A673 (cell line): ENCODE measurements around the gene FDX2.

Experiments
- EZH2 ChIP-seq: fragments of 200-600 bp; sonication (generic); IDR thresholded peaks from 2 replicates; pipeline ENCODE4 v1.6.1; 2017; ENCODE audit warnings: borderline replicate concordance, low read depth, mild to moderate bottlenecking, mixed read lengths, antibody characterized with exemption, low read length; ENCODE audit not compliant: poor library complexity, severe bottlenecking
- TF ChIP-seq, protein P1 (sequence below): fragments of 300-800, 200-600 bp; sonication (generic); conservative IDR thresholded peaks from 2 replicates; pipeline ENCODE4 v1.5.1; 2017; ENCODE audit warnings: low read depth, mild to moderate bottlenecking, antibody characterized with exemption, low read length, moderate library complexity, mixed read lengths

DNA sequence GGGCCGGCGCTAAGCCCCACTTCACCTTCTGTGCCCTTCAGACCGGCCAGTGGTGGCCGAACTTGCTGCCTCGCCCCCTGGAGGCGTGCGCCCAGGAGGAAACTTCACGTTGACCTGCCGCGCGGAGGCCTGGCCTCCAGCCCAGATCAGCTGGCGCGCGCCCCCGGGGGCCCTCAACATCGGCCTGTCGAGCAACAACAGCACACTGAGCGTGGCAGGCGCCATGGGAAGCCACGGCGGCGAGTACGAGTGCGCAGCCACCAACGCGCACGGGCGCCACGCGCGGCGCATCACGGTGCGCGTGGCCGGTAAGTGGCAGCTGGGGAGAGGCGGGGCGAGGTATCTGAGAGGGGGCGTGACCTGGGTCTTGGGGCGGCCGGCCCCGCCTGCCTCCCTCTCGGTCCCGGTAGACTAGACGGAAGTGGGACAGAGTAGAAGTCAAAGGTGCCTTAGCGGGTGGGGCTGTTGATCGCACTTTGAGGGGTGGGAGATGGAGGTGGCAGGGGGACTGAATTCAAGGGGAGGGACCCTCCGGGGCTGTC is 20.4 kb downstream of the FDX2 start:
- TF ChIP-seq, protein P1, sequence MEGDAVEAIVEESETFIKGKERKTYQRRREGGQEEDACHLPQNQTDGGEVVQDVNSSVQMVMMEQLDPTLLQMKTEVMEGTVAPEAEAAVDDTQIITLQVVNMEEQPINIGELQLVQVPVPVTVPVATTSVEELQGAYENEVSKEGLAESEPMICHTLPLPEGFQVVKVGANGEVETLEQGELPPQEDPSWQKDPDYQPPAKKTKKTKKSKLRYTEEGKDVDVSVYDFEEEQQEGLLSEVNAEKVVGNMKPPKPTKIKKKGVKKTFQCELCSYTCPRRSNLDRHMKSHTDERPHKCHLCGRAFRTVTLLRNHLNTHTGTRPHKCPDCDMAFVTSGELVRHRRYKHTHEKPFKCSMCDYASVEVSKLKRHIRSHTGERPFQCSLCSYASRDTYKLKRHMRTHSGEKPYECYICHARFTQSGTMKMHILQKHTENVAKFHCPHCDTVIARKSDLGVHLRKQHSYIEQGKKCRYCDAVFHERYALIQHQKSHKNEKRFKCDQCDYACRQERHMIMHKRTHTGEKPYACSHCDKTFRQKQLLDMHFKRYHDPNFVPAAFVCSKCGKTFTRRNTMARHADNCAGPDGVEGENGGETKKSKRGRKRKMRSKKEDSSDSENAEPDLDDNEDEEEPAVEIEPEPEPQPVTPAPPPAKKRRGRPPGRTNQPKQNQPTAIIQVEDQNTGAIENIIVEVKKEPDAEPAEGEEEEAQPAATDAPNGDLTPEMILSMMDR: no peak
- TF ChIP-seq EZH2: no peak
